Mesodermal cell (in vitro differentiated cells): Measurements from ENCODE around the gene RUFY1.
A peak's percentile ranks its signal among the peaks of the same experiment; 100 is the strongest.
"Not testable (repeated sequence)": the region's sequence is repeated elsewhere in the genome, so short reads cannot be mapped to it uniquely, and the experiment has no call there.

Experiments
- H3K27ac ChIP-seq: 2 replicates; pipeline ENCODE4 v1.7.0; 2013; ENCODE audit warnings: mild to moderate bottlenecking, low read depth, low read length, moderate library complexity; ENCODE audit not compliant: severe bottlenecking
- H3K36me3 ChIP-seq: 2 replicates; pipeline ENCODE4 v1.7.1; 2013; ENCODE audit warnings: mild to moderate bottlenecking, low read length, moderate library complexity; ENCODE audit not compliant: control insufficient read depth, insufficient read depth
- H3K4me1 ChIP-seq: one replicate; pipeline ENCODE4 v1.7.1; 2013; ENCODE audit warnings: mild to moderate bottlenecking, low read length; ENCODE audit not compliant: insufficient read depth, control insufficient read depth, poor library complexity, severe bottlenecking
- H3K4me3 ChIP-seq: 2 replicates; pipeline ENCODE4 v1.7.0; 2013; ENCODE audit warnings: low read length, control low read depth, mild to moderate bottlenecking; ENCODE audit not compliant: insufficient read depth, poor library complexity, severe bottlenecking; ENCODE audit errors: extremely low read depth
- H3K9me3 ChIP-seq: 2 replicates; pipeline ENCODE4 v1.7.1; 2013; ENCODE audit warnings: mild to moderate bottlenecking, low read length, moderate library complexity; ENCODE audit not compliant: control insufficient read depth
- WGBS, 2 experiments: methylation state at CpG; one replicate each; pipeline ENCODE4 v1.1.5; 2013; ENCODE audit warnings: missing lambda C conversion rate in 2 of 2; ENCODE audit not compliant: insufficient coverage in 2 of 2; 5-methylcytosine and 5-hydroxymethylcytosine counted together

Gene RUFY1

GRCh38 chr5:179623003-179623905 lies 72.9 kb downstream of the RUFY1 start, which contains the start of gene HNRNPH1:
Gene HNRNPH1, minus strand, starts transcription at chr5:179623671. Its CDS starts 538 bp downstream, at chr5:179623133.
- 0 to 1% methylated on average over 72 to 82 of the region's 92 CpGs for WGBS, 2 experiments

GRCh38 chr5:179623906-179624741 lies 73.8 kb downstream of the RUFY1 start:
- H3K27ac ChIP-seq = peak overlapping the region; percentile 92
- peaks cover 32% of the 10 kb centered on the region for H3K36me3 ChIP-seq
- no peaks in the 10 kb centered on the region for H3K9me3 ChIP-seq
- 47 to 49% methylated on average over 48 to 54 of the region's 68 CpGs for whole genome bisulfite sequencing, 2 experiments
- H3K4me3 ChIP-seq = peak overlapping the region; percentile 96
- peaks cover 6% of the 10 kb centered on the region for H3K4me1 ChIP-seq

More at GRCh38 chr5:179623003-179623905, 72.9 kb downstream of the RUFY1 start, which contains the start of gene HNRNPH1:
- Histone ChIP-seq H3K36me3 (peaks cover 41% of the 10 kb centered on the region), H3K9me3 (no peaks in the 10 kb centered on the region), H3K4me1 (peaks cover 6% of the 10 kb centered on the region), H3K27ac (peak within 1 kb of the TSS; percentile 92), H3K4me3 (peak within 1 kb of the TSS; percentile 96)

GRCh38 chr5:179624841-179625271 lies 74.5 kb downstream of the RUFY1 start:
- Histone ChIP-seq H3K4me3 (peak overlapping the region; percentile 96), H3K9me3 (no peaks in the 10 kb centered on the region), H3K4me1 (peaks cover 6% of the 10 kb centered on the region), H3K27ac (no peak overlapping the region), H3K36me3 (peaks cover 27% of the 10 kb centered on the region)
- WGBS, 2 experiments = 91 to 92% methylated on average over 7 to 8 of the region's 9 CpGs

GRCh38 chr5:179633501-179634369 lies 83.4 kb downstream of the RUFY1 start:
- not testable (repeated sequence) for H3K9me3 ChIP-seq, H3K27ac ChIP-seq, H3K36me3 ChIP-seq, H3K4me1 ChIP-seq
- H3K4me3 ChIP-seq = peak overlapping the region; percentile 25
- WGBS, 2 experiments = 87 to 96% methylated on average over 13 to 14 of the region's 38 CpGs

- 0% methylated on average over 1 of the region's 49 CpGs; no CpG with 5 or more reads in 1 of the 2 experiments for WGBS, 2 experiments
- not testable (repeated sequence) for H3K9me3 ChIP-seq, H3K27ac ChIP-seq, H3K4me1 ChIP-seq, H3K4me3 ChIP-seq, H3K36me3 ChIP-seq
These were observed 84.2 kb downstream of the RUFY1 start for GRCh38 chr5:179634370-179635172.

- H3K4me3 ChIP-seq, H3K27ac ChIP-seq, H3K9me3 ChIP-seq, H3K36me3 ChIP-seq, H3K4me1 ChIP-seq: not testable (repeated sequence)
- 93 to 94% methylated on average over 8 to 10 of the region's 11 CpGs for WGBS, 2 experiments
These were observed 88.9 kb downstream of the RUFY1 start for GRCh38 chr5:179639296-179639695.

GRCh38 chr5:179641745-179642144 lies 91.4 kb downstream of the RUFY1 start:
- H3K27ac ChIP-seq, H3K36me3 ChIP-seq, H3K4me1 ChIP-seq, H3K4me3 ChIP-seq, H3K9me3 ChIP-seq: not testable (repeated sequence)
- no CpG with 5 or more reads among the region's 4 CpGs for WGBS, 2 experiments

GRCh38 chr5:179642626-179643025 lies 92.3 kb downstream of the RUFY1 start:
- not testable (repeated sequence) for H3K4me1 ChIP-seq, H3K27ac ChIP-seq, H3K9me3 ChIP-seq, H3K4me3 ChIP-seq, H3K36me3 ChIP-seq
- 89 to 91% methylated on average over 9 to 12 of the region's 17 CpGs for WGBS, 2 experiments

GRCh38 chr5:179643141-179643920 lies 93.0 kb downstream of the RUFY1 start:
- 84 to 87% methylated on average over 13 of the region's 16 CpGs for WGBS, 2 experiments
- H3K9me3 ChIP-seq, H3K4me1 ChIP-seq, H3K27ac ChIP-seq, H3K36me3 ChIP-seq, H3K4me3 ChIP-seq: not testable (repeated sequence)
